ENCODE results near the gene INPP5J.

The INPP5J gene

GRCh38 chr22:31103899-31104694 lies 18.7 kb upstream of the INPP5J start:
- no peak overlapping the region for H3K4me3 ChIP-seq (ENCODE audit: low read depth, low read length)
- no peak for DNase-seq (ENCODE audit: low read depth)
- TF ChIP-seq, protein P1, sequence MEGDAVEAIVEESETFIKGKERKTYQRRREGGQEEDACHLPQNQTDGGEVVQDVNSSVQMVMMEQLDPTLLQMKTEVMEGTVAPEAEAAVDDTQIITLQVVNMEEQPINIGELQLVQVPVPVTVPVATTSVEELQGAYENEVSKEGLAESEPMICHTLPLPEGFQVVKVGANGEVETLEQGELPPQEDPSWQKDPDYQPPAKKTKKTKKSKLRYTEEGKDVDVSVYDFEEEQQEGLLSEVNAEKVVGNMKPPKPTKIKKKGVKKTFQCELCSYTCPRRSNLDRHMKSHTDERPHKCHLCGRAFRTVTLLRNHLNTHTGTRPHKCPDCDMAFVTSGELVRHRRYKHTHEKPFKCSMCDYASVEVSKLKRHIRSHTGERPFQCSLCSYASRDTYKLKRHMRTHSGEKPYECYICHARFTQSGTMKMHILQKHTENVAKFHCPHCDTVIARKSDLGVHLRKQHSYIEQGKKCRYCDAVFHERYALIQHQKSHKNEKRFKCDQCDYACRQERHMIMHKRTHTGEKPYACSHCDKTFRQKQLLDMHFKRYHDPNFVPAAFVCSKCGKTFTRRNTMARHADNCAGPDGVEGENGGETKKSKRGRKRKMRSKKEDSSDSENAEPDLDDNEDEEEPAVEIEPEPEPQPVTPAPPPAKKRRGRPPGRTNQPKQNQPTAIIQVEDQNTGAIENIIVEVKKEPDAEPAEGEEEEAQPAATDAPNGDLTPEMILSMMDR (IDR thresholded peaks at IDR 0.05; ENCODE audit: insufficient read depth, low read depth, low read length, missing control alignments), result no peak

DNA sequence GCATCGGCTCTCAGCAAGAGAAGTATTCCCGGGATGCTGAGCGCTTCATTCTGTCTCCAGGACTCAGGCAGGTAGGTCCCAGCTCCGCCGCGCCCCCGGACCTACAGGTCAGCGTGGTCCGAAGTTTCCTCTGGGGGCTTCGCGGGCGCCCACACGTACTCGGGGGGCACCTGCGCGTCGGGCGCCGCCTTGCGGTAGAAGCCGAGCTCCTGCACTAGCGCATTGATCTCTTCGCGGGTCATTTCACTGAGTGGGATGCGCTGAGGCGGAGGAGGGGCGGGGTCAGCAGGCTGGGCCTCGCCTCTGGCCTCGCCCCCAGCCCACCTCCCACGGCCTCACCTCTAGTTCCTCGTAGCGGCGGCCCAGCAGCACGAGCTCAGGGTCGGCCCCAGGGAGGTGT lies 17.9 kb upstream of the INPP5J start:
- TF ChIP-seq, protein P1 (IDR thresholded peaks at IDR 0.05; ENCODE audit: insufficient read depth, low read depth, low read length, missing control alignments), result peak; percentile 35
- peak; percentile 43 for DNase-seq (ENCODE audit: low read depth)
- no peak overlapping the region for H3K4me3 ChIP-seq (ENCODE audit: low read depth, low read length)

- no peak for DNase-seq (ENCODE audit: low read depth)
- H3K4me3 ChIP-seq (ENCODE audit: low read depth, low read length), result no peak overlapping the region
- TF ChIP-seq, protein P1 (IDR thresholded peaks at IDR 0.05; ENCODE audit: insufficient read depth, low read depth, low read length, missing control alignments), result no peak
Observed at GRCh38 chr22:31105282-31105929, 17.4 kb upstream of the INPP5J start.

DNA sequence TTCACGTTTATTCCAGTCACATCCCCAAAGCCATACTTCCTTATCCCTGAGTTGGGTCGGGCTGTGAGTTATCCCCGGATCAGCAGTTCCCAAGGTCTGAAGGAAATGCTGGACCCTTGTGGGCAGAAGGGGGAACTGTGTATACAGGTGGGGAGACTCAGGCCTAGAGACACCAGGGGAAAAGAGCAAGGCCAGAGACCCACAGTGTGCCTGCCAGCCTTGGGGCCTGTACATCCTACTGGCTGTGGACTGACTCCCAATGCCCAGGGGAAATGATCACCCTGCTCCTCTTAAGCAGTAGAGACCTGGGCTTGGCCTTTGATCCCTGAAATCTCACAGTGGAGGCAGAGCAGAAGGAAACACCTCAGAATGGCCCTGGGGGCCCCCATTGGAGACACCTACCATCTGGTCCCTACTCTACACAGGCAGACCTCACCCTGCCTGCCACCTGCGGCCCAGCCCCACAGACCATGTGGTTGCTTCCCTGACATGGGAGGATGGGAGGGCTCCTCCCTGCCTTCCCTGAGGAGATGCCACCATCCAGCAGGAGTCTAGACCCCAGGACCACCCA lies 16.7 kb upstream of the INPP5J start:
- TF ChIP-seq, protein P1 (IDR thresholded peaks at IDR 0.05; ENCODE audit: insufficient read depth, low read depth, low read length, missing control alignments), result no peak
- DNase-seq (ENCODE audit: low read depth), result no peak
- H3K4me3 ChIP-seq (ENCODE audit: low read depth, low read length), result no peak overlapping the region

DNA sequence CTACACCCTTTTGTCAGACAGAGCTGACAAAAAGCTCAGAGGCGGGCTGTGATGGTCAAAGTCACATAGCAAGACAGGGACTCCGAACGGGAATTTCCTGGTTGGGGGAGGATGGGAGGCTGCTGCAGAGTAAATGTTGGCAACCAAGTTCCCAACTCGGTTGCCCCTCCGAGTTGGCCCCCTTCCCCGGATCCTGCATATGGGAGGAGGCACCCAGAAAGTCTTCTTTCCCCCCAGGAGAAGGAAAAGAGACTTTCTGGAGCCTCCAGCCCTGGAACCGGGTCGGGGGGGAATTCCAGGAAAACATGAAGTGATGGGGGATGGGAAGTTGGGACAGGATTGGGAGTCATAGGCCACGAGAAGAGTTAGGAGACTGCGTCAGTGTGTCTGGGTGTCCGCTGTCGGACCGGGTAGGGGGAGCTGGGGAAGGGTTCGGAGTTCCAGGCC lies 16.0 kb upstream of the INPP5J start:
- H3K4me3 ChIP-seq (ENCODE audit: low read depth, low read length), result peak overlapping the region; percentile 52; the same call in 1 of the 2 replicates
- TF ChIP-seq, protein P1 (IDR thresholded peaks at IDR 0.05; ENCODE audit: insufficient read depth, low read depth, low read length, missing control alignments), result no peak
- no peak for DNase-seq (ENCODE audit: low read depth)

GRCh38 chr22:31107178-31107893 lies 15.4 kb upstream of the INPP5J start, which contains the start of gene SELENOM:
Gene SELENOM (minus strand): TSS chr22:31107568. CDS start chr22:31107505, 63 bp downstream.
- H3K4me3 ChIP-seq (ENCODE audit: low read depth, low read length), result peak within 1 kb of the TSS; percentile 52
- DNase-seq (ENCODE audit: low read depth), result peak; percentile 94
- TF ChIP-seq, protein P1 (IDR thresholded peaks at IDR 0.05; ENCODE audit: insufficient read depth, low read depth, low read length, missing control alignments), result peak; percentile 76
